ENCODE data around the gene SVIP. TPM values are rescaled to one million over a fixed set of nuclear protein-coding genes. Genes with fewer than 3 reads are reported as not detected.

The SVIP gene
- total and polyA plus RNA-seq, 4 donors: 2.7 to 7.2 (median 4.8) TPM

GRCh38 chr11:22808571-22809197 lies 20.9 kb downstream of the SVIP start:
- H3K27ac ChIP-seq (ENCODE audit: low read depth in 1 of 2, low read length in 2 of 2): no peak overlapping the region
- H3K27me3 ChIP-seq (ENCODE audit: control insufficient read depth in 4 of 4, insufficient read depth in 4 of 4, low read length in 3 of 4): no peaks in the 10 kb centered on the region
- peaks cover 2 to 9% (median 4%) of the 10 kb centered on the region in 4 donors for H3K36me3 ChIP-seq (ENCODE audit: control insufficient read depth in 4 of 4, insufficient read depth in 3 of 4, low read depth in 1 of 4, low read length in 3 of 4)
- peaks cover 2 to 13% (median 7%) of the 10 kb centered on the region in 4 donors for H3K4me1 ChIP-seq (ENCODE audit: control insufficient read depth in 4 of 4, insufficient read depth in 4 of 4, low read length in 3 of 4)
- 92% methylated on average over 3 of the region's 3 CpGs for WGBS
- H3K4me3 ChIP-seq (ENCODE audit: low read depth in 1 of 3, low read length in 3 of 3): no peak overlapping the region
- no peak for DNase-seq (ENCODE audit: low spot score)
- no peak overlapping the region for H3K9ac ChIP-seq (ENCODE audit: low read depth in 1 of 2, low read length in 2 of 2)
- H3K9me3 ChIP-seq (ENCODE audit: control insufficient read depth in 4 of 4, low read length in 3 of 4): no peaks in the 10 kb centered on the region
- TF ChIP-seq EGR1 (IDR thresholded peaks at IDR 0.05; ENCODE audit: low read depth in 2 of 2) (no peak), JUND (IDR thresholded peaks at IDR 0.05) (no peak), HNF4G (IDR thresholded peaks at IDR 0.05) (no peak), GABPA (IDR thresholded peaks at IDR 0.05 in 1 of 2, conservative IDR thresholded peaks at IDR 0.05 in 1 of 2) (no peak), TAF1 (conservative IDR thresholded peaks at IDR 0.05) (no peak), FOXA2 (IDR thresholded peaks at IDR 0.05) (no peak)
- TF ChIP-seq, protein P1, sequence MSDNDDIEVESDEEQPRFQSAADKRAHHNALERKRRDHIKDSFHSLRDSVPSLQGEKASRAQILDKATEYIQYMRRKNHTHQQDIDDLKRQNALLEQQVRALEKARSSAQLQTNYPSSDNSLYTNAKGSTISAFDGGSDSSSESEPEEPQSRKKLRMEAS (IDR thresholded peaks at IDR 0.05): no peak
- TF ChIP-seq, protein P2, sequence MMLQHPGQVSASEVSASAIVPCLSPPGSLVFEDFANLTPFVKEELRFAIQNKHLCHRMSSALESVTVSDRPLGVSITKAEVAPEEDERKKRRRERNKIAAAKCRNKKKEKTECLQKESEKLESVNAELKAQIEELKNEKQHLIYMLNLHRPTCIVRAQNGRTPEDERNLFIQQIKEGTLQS (IDR thresholded peaks at IDR 0.05): no peak

DNA sequence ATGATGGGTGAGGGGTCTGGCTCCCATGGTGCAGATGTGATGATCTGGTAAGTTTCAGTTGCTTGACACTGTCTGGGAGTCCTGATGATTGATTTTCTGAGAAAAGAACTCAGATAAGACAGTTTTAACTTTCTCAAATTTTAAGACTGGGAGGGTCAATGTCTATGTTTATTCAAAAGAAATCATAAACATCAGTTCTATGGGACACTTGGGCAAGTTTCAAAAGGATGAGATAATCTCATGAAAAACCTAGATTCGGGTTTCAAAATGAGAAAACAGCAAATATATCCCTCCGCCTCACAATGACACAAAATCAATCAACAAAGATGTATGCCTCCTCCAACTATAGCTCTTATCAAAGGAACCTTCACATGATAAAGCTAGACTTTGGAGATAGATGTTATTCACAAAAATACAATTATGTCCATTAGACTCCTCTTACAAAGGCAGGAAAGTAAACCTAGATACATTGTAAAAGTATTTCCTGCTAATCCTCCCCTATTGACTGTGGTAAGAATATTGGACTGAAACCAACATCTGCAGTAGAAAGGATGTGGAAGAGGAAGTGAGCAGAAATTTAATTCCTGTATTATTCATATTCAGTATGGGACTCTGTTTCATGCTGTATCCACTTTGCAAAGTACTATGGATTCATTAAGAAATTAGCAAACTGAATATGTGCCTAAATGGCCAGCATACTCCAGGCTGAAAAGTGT lies 21.6 kb downstream of the SVIP start:
- Histone ChIP-seq H3K27ac (ENCODE audit: low read depth in 1 of 2, low read length in 2 of 2) (no peak overlapping the region), H3K4me1 (ENCODE audit: control insufficient read depth in 4 of 4, insufficient read depth in 4 of 4, low read length in 3 of 4) (peaks cover 2 to 13% (median 7%) of the 10 kb centered on the region in 4 donors), H3K4me3 (ENCODE audit: low read depth in 1 of 3, low read length in 3 of 3) (no peak overlapping the region), H3K27me3 (ENCODE audit: control insufficient read depth in 4 of 4, insufficient read depth in 4 of 4, low read length in 3 of 4) (no peaks in the 10 kb centered on the region), H3K36me3 (ENCODE audit: control insufficient read depth in 4 of 4, insufficient read depth in 3 of 4, low read depth in 1 of 4, low read length in 3 of 4) (peaks cover 2 to 9% (median 3%) of the 10 kb centered on the region in 4 donors), H3K9me3 (ENCODE audit: control insufficient read depth in 4 of 4, low read length in 3 of 4) (no peaks in the 10 kb centered on the region), H3K9ac (ENCODE audit: low read depth in 1 of 2, low read length in 2 of 2) (no peak overlapping the region)
- no peak for TF ChIP-seq JUND (IDR thresholded peaks at IDR 0.05)
- TF ChIP-seq, protein P3, sequence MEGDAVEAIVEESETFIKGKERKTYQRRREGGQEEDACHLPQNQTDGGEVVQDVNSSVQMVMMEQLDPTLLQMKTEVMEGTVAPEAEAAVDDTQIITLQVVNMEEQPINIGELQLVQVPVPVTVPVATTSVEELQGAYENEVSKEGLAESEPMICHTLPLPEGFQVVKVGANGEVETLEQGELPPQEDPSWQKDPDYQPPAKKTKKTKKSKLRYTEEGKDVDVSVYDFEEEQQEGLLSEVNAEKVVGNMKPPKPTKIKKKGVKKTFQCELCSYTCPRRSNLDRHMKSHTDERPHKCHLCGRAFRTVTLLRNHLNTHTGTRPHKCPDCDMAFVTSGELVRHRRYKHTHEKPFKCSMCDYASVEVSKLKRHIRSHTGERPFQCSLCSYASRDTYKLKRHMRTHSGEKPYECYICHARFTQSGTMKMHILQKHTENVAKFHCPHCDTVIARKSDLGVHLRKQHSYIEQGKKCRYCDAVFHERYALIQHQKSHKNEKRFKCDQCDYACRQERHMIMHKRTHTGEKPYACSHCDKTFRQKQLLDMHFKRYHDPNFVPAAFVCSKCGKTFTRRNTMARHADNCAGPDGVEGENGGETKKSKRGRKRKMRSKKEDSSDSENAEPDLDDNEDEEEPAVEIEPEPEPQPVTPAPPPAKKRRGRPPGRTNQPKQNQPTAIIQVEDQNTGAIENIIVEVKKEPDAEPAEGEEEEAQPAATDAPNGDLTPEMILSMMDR (IDR thresholded peaks at IDR 0.05; ENCODE audit: low read depth, low read length, missing input control): no peak
- TF ChIP-seq HNF4G (IDR thresholded peaks at IDR 0.05): no peak
- TF ChIP-seq, protein P4, sequence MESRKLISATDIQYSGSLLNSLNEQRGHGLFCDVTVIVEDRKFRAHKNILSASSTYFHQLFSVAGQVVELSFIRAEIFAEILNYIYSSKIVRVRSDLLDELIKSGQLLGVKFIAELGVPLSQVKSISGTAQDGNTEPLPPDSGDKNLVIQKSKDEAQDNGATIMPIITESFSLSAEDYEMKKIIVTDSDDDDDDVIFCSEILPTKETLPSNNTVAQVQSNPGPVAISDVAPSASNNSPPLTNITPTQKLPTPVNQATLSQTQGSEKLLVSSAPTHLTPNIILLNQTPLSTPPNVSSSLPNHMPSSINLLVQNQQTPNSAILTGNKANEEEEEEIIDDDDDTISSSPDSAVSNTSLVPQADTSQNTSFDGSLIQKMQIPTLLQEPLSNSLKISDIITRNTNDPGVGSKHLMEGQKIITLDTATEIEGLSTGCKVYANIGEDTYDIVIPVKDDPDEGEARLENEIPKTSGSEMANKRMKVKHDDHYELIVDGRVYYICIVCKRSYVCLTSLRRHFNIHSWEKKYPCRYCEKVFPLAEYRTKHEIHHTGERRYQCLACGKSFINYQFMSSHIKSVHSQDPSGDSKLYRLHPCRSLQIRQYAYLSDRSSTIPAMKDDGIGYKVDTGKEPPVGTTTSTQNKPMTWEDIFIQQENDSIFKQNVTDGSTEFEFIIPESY (IDR thresholded peaks at IDR 0.05): no peak
- no peak for TF ChIP-seq RAD21 (IDR thresholded peaks at IDR 0.05)
- TF ChIP-seq EGR1 (IDR thresholded peaks at IDR 0.05; ENCODE audit: low read depth in 2 of 2): no peak
- TF ChIP-seq YY1 (IDR thresholded peaks at IDR 0.05): no peak
- TF ChIP-seq GABPA (IDR thresholded peaks at IDR 0.05 in 1 of 2, conservative IDR thresholded peaks at IDR 0.05 in 1 of 2): no peak
- TF ChIP-seq, protein P1 (IDR thresholded peaks at IDR 0.05): no peak
- TF ChIP-seq FOXA2 (IDR thresholded peaks at IDR 0.05): no peak
- no peak for TF ChIP-seq FOXA1 (IDR thresholded peaks at IDR 0.05)
- no peak for TF ChIP-seq NR2F2 (IDR thresholded peaks at IDR 0.05)
- TF ChIP-seq TAF1 (conservative IDR thresholded peaks at IDR 0.05): no peak
- no peak for TF ChIP-seq HNF4A (conservative IDR thresholded peaks at IDR 0.05)
- TF ChIP-seq, protein P2 (IDR thresholded peaks at IDR 0.05): no peak
- TF ChIP-seq RXRA (IDR thresholded peaks at IDR 0.05): no peak
- no peak for TF ChIP-seq REST (IDR thresholded peaks at IDR 0.05)
- no peak for DNase-seq (ENCODE audit: low spot score)
- 83% methylated on average over 2 of the region's 2 CpGs for WGBS
